ENCODE measurements around the gene TRHDE.

The TRHDE gene

DNA sequence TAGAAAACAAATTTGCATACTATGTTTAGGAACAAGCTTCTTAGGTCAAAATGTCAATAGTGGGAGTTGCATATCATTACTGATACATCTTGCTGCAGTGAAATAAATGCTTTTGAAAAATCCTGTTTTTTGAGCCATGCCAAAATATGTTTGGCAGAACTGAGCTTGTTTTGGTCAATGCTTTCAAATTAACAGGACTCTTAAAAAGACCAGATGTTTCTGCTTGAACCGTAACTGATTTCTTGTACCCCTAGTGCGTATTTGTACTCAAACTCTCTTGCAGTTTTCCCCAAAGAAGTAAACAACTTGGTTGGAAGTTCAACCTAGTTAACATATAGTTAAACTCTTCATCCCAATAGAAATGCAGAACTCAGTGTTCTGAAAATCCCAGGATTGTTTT lies 3.4 kb downstream of the TRHDE start:
- Histone ChIP-seq H3K27ac (ENCODE audit: extremely low read depth, low read depth, low read length) (no peak overlapping the region), H3K9me3 (ENCODE audit: control insufficient read depth, insufficient read depth, low read depth, low read length) (no peaks in the 10 kb centered on the region), H3K4me1 (ENCODE audit: control insufficient read depth, insufficient read depth, low read length) (no peaks in the 10 kb centered on the region; the same call in 1 of the 2 replicates), H3K4me3 (ENCODE audit: low read depth, low read length) (no peak overlapping the region), H3K36me3 (ENCODE audit: control insufficient read depth in 2 of 2, insufficient read depth in 1 of 2, low read length in 2 of 2) (no peaks in the 10 kb centered on the region)
- ChIA-PET POLR2A (no interaction called here), CTCF (interaction anchor here (0.6 kb wide), 1 partner anchor 135 kb away, joined by 3 read pairs; no protein-coding TSS in a partner anchor)
- TF ChIP-seq, protein P1, sequence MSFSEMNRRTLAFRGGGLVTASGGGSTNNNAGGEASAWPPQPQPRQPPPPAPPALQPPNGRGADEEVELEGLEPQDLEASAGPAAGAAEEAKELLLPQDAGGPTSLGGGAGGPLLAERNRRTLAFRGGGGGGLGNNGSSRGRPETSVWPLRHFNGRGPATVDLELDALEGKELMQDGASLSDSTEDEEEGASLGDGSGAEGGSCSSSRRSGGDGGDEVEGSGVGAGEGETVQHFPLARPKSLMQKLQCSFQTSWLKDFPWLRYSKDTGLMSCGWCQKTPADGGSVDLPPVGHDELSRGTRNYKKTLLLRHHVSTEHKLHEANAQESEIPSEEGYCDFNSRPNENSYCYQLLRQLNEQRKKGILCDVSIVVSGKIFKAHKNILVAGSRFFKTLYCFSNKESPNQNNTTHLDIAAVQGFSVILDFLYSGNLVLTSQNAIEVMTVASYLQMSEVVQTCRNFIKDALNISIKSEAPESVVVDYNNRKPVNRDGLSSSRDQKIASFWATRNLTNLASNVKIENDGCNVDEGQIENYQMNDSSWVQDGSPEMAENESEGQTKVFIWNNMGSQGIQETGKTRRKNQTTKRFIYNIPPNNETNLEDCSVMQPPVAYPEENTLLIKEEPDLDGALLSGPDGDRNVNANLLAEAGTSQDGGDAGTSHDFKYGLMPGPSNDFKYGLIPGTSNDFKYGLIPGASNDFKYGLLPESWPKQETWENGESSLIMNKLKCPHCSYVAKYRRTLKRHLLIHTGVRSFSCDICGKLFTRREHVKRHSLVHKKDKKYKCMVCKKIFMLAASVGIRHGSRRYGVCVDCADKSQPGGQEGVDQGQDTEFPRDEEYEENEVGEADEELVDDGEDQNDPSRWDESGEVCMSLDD (tag by site-specific recombination; IDR thresholded peaks at IDR 0.05) = no peak
- TF ChIP-seq OVOL3 (tag by site-specific recombination; IDR thresholded peaks at IDR 0.05) (no peak), ZNF621 (tag by site-specific recombination; IDR thresholded peaks at IDR 0.05) (no peak), ZNF514 (tag by site-specific recombination; IDR thresholded peaks at IDR 0.05) (no peak), ELK4 (IDR thresholded peaks at IDR 0.05; ENCODE audit: borderline replicate concordance, low read depth, low read length) (no peak), ZNF391 (tag by site-specific recombination; IDR thresholded peaks at IDR 0.05; ENCODE audit: borderline replicate concordance, low read depth) (no peak), ZNF169 (tag by site-specific recombination; IDR thresholded peaks at IDR 0.05) (no peak), HOXD13 (CRISPR knock-in tag; IDR thresholded peaks at IDR 0.05; ENCODE audit: borderline replicate concordance) (no peak), ZFP3 (tag by site-specific recombination; IDR thresholded peaks at IDR 0.05; ENCODE audit: low read depth) (no peak), ZNF426 (tag by site-specific recombination; IDR thresholded peaks at IDR 0.05) (no peak), ZFP41 (tag by site-specific recombination; IDR thresholded peaks at IDR 0.05; ENCODE audit: borderline replicate concordance) (no peak), ZBTB8A (tag by site-specific recombination; IDR thresholded peaks at IDR 0.05) (no peak), ZNF558 (tag by site-specific recombination; IDR thresholded peaks at IDR 0.05) (no peak), ZBTB11 (tag by site-specific recombination; conservative IDR thresholded peaks at IDR 0.05; ENCODE audit: low read depth) (no peak), ZSCAN30 (tag by site-specific recombination; IDR thresholded peaks at IDR 0.05) (no peak), ZNF513 (tag by site-specific recombination; IDR thresholded peaks at IDR 0.05) (no peak), PRDM10 (tag by site-specific recombination; IDR thresholded peaks at IDR 0.05) (no peak), TCF7L2 (IDR thresholded peaks at IDR 0.05; ENCODE audit: borderline replicate concordance, low read depth, low read length) (no peak), ZNF837 (tag by site-specific recombination; IDR thresholded peaks at IDR 0.05) (no peak), ZNF843 (tag by site-specific recombination; IDR thresholded peaks at IDR 0.05) (no peak)
